Cardiac septum (tissue), 1 donor: ENCODE measurements around the gene PDE11A. TPM values are rescaled to one million over a fixed set of nuclear protein-coding genes. Genes with fewer than 3 reads are reported as not detected.

Source experiments
- DNase-seq: peaks from one replicate; pipeline ENCODE4 v3.0.0-alpha.2; 2020; ENCODE audit warnings: low spot score
- intact Hi-C: fragments of 100-400 bp; cut with DNase I; formaldehyde crosslinking; loops from one replicate; pipeline ENCODE4 v1.14.0; 2022
- total RNA-seq: library from RNA; stranded (reverse); fragmentation: NEBNext Ultra II Directional; extraction: Animal tissue kit (Norgen Biotek cat#: 25700); gene quantifications from one replicate; pipeline ENCODE4 v1.2.1, GENCODE V29; 2021
- donor health status: DM: no; HTN: no; CAD: no.

Gene PDE11A
- total RNA-seq, 1 donor from 2014 or later, result 0.54 TPM

- intact Hi-C loops, result no loop called here
- DNase-seq, result no peak
These were observed 46.9 kb downstream of the PDE11A start for GRCh38 chr2:178025551-178026185.

DNA sequence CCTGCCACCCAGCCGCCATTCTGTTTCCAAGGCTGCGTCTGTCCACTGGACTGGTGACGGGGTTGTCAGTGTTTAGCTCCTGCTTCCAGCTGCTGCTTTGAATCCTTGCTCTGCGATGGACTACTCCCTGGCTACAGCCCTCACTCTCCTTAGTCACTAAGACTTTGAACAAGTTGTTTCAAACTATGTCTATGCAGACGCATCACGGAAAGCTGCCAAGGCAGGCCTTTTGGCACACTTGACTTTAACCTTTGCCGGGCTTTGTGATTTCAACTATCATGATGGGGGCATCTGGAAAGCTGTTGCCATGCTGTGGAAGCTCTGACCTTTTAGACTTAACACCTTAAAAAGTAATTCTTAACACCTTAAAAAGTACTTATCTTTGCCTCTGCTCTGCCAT is 54.4 kb downstream of the PDE11A start:
- DNase-seq, result no peak
- intact Hi-C loops, result no loop called here

GRCh38 chr2:178016612-178017011 is 56.0 kb downstream of the PDE11A start:
- intact Hi-C loops, result no loop called here
- no peak for DNase-seq

GRCh38 chr2:178012639-178013038 is 59.9 kb downstream of the PDE11A start:
- no peak for DNase-seq
- intact Hi-C loops, result no loop called here

- DNase-seq, result no peak
- intact Hi-C loops, result no loop called here
These were observed 62.8 kb downstream of the PDE11A start for GRCh38 chr2:178009813-178010212.

DNA sequence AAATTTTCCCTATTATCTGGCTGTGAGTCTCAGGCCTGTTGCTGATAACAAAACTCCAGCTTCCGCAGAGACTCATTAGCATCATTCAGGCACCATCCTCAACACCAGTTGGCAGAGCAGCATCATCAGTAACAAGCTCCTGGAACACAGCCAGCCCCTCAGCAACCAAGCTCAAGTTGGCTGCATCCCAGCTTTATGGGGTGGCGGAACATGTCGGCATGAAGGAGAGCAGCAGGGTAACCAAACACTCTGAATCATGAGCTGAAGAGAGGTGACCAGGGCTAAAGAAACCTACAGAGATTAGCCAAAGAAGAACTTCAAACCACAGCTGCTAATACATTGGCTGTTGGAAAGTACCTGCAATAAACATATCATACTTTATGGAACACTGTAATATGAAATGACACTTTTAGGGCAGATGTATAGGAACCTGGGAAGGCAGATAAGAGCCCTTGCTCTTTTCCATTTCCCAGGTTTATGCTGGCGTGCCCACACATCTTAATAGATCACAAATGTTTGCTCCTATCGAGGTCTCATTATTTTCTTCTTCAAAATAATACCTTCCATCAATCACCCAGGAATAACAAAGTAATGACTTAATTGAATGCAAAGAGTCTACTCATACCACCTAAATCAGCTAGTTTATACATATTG is 63.8 kb downstream of the PDE11A start:
- peak; percentile 78 for DNase-seq
- intact Hi-C loops, result no loop called here

- DNase-seq, result no peak
- intact Hi-C loops, result no loop called here
These were observed 65.9 kb downstream of the PDE11A start for GRCh38 chr2:178006710-178007109.

- DNase-seq, result no peak
- intact Hi-C loops, result no loop called here
These were observed 66.8 kb downstream of the PDE11A start for GRCh38 chr2:178005756-178006155.

DNA sequence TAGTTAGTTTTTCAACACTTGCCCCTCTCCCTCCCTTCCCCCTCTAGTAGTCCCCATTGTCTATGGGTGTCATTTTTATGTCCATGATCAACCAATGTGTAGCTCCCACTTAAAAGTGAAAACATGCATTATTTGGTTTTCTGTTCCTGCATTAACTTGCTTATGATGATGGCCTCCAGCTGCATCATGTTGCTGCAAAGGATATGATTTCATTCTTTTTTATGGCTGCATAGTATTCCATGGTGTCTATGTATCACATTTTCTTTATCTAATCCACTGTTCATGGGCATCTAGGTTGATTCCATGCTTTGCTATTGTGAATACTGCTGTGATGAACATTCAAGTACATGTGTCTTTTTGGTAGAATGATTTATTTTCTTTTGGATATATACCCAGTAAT is 70.5 kb downstream of the PDE11A start:
- intact Hi-C loops, result no loop called here
- DNase-seq, result no peak

GRCh38 chr2:177998996-177999395 is 73.6 kb downstream of the PDE11A start:
- intact Hi-C loops, result no loop called here

DNA sequence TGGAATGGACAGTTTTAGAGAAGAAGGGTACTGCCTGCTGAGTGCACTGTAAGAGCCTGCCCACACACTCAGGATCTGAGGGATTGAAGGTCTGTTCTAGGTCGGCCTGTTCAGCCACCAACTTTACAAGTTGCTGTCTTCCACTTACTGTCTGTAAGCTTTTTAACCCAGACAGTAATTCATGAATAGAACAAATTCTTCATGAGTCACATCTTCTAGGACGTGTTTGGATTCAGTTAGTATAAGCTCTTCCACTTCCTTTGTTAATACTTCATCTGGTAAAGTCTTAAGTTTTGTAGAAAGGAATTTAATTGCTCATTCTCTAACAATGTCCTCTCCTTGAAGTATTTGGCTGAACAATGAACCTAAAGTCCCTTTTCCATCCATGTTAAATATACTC is 74.6 kb downstream of the PDE11A start:
- no peak for DNase-seq
- intact Hi-C loops, result no loop called here

More at GRCh38 chr2:177998996-177999395, 73.6 kb downstream of the PDE11A start:
- DNase-seq, result no peak

GRCh38 chr2:177992992-177993391 is 79.6 kb downstream of the PDE11A start:
- intact Hi-C loops, result no loop called here

DNA sequence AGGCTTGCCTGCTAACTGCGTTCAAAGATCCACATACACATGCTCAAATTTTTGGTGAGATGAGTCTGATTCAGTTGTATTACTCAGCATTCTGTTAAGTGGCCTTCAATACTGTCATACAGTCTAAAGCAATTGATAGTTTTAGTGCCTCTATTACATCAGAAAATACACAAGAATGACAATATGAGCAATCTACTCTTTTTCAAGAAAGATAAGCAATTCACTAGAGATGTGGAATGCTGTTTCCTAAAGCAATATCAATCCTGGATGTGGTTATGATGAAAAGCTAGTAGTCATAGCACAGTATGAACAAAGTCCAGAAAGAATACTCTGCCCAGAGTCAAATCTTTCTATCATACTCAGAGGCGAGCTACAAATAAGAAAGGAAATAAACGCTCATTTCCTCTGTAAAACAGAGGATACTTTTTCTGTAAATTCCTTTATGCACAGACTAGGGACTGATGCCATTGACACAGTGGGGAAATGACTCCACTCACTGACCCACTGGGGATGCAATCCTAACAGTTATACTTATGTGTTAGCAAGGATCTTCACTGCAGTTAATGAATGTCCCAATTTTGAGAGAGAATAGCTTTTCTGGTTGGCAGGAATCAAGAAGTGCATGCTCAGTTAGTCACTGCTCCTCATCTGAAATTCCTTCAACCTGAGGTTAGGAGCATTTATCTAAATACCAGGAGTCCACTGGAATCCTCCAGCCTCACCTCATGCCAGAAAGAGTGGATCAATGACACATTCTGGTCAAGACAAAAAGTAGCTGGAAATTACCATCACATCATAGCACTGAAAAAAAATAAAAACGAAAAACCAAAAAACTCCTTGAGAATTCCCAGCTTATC is 83.3 kb downstream of the PDE11A start:
- no peak for DNase-seq
- intact Hi-C loops, result no loop called here

More at GRCh38 chr2:177992992-177993391, 79.6 kb downstream of the PDE11A start:
- DNase-seq, result no peak

- DNase-seq, result no peak
- intact Hi-C loops, result no loop called here
These were observed 87.8 kb downstream of the PDE11A start for GRCh38 chr2:177984749-177985148.

- DNase-seq, result no peak
- intact Hi-C loops, result no loop called here
These were observed 89.3 kb downstream of the PDE11A start for GRCh38 chr2:177983183-177983788.

GRCh38 chr2:177972782-177973181 is 99.8 kb downstream of the PDE11A start:
- no peak for DNase-seq
- intact Hi-C loops, result no loop called here

DNA sequence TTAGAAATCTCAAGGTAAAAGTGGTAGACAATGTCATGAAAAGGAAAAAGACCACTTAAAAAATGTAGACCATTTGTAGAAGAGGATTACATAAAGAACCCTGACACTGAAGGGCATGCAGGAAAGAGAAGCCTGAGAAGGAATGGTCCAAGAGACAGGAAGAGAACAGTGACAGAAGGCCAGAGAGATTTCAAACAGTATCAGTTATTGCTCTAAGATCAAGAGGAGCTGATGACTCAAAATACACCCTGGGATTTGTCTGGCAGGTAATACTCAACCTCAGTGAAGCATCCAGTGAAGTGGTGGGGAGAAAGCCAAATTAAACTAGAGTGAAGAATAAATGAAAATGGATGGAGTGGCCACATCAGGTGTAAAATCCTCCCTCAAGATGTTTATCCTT is 100.5 kb downstream of the PDE11A start:
- intact Hi-C loops, result no loop called here
- no peak for DNase-seq

GRCh38 chr2:177970670-177971454 is 101.7 kb downstream of the PDE11A start:
- intact Hi-C loops, result no loop called here
- no peak for DNase-seq

- intact Hi-C loops, result no loop called here
- no peak for DNase-seq
These were observed 107.7 kb downstream of the PDE11A start for GRCh38 chr2:177964892-177965291.
